Heart left ventricle (tissue), 13 donors: ENCODE data around the gene NXPE3.

ENCODE experiments used
- CTCF ChIP-seq, 12 donors: fragments of 200-600 bp; sonication (generic) in 4 of 12; IDR thresholded peaks; one replicate each; pipeline versions ENCODE4 v1.5.0 to v1.8.0; 2018 to 2022; ENCODE audit warnings: antibody characterized with exemption in 12 of 12, mild to moderate bottlenecking in 5 of 12
- POLR2A ChIP-seq, 2 donors: fragments of 450-650 bp; IDR thresholded peaks; one replicate each; pipeline ENCODE4 v1.6.1; 2017; ENCODE audit warnings: antibody characterized with exemption in 2 of 2, mild to moderate bottlenecking in 2 of 2, moderate library complexity in 2 of 2
- donor health status: ischemic (EF 13 %, LVEDD 7.1; RV severe dilation, severe dysfunction).
- donor health status: DM: no; HTN: yes; CAD: no.
- donor health status: DM: no; HTN: no; CAD: no.
- donor health status: ischemic (EF 25% LVEDD 6.9; RV normal size, moderate dysfunction).
- donor health status: ischemic (EF 25% LVEDD 5.7; RV mildly dilated, moderate dysfunction).
- donor health status: ischemic (EF 35%, LVEDD 5.7; RV mildly dilated, moderate dysfunction).
- donor health status: nonischemic (EF 11% LVEDD 7.7; RV severe dilation, severe dysfunction).
- donor health status: DM: yes; HTN: yes; CAD: no.
- donor health status: PGD.
- donor health status: ischemic (EF 29% LVEDD 5.4; RV normal size, mild dysfunction).
- donor health status: nonischemic (EF 23%, LVEDD 6.1; RV moderate dilation, normal function).

GRCh38 chr3:101859882-101860448 lies 81.0 kb downstream of the NXPE3 start:
- no peak for TF ChIP-seq CTCF (IDR thresholded peaks at IDR 0.05)
- TF ChIP-seq POLR2A (IDR thresholded peaks at IDR 0.05), result no peak
